Measurements from ENCODE around the gene GFRA1.

Gene GFRA1

GRCh38 chr10:116207690-116208089 lies 65.3 kb downstream of the GFRA1 start:
- DNase-seq (ENCODE audit: extremely low spot score, insufficient read length, low read depth) (no peak), FAIRE-seq (no peak)

DNA sequence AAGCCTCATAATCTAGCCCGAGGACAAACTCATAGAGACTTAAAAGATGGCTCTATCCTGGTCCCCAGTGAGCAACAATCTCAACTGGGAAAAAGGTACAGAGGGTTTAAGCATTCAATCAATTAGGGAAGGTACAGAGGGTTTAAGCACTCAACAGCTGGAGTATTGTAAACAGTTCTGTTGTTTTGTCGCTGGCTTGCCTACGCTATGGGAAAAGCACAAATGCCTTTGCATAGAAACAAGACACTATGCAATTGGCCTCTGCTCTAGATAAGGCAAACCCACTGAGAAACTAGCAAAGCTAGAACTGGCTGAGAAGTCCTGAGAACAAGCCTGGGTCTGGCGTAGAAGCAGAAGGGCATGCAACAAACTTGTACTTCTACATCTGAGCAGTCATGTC lies 69.3 kb downstream of the GFRA1 start:
- no peak for DNase-seq (ENCODE audit: extremely low spot score, insufficient read length, low read depth)
- no peak for FAIRE-seq

GRCh38 chr10:116201670-116202430 lies 71.2 kb downstream of the GFRA1 start:
- FAIRE-seq (no peak), DNase-seq (ENCODE audit: extremely low spot score, insufficient read length, low read depth) (no peak)

GRCh38 chr10:116201011-116201410 lies 72.0 kb downstream of the GFRA1 start:
- FAIRE-seq (no peak), DNase-seq (ENCODE audit: extremely low spot score, insufficient read length, low read depth) (no peak)

DNA sequence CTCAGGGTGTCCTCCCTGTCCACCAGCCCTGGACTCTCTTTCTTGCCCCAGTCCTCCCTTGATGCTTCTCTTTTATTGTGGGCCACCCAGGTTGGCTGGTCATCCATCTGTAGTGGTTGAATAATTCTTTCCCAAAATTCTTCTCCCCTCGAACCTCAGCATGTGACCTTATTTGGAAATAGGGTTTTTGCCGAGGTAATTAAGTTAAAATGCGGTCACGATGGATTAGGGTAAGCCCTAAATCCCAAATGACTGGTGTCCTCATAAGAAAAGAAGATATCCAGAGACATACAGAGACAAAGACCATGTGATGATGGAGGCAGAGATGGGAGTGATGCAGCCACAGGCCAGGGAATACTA lies 74.3 kb downstream of the GFRA1 start:
- DNase-seq (ENCODE audit: extremely low spot score, insufficient read length, low read depth) (no peak), FAIRE-seq (no peak)

DNA sequence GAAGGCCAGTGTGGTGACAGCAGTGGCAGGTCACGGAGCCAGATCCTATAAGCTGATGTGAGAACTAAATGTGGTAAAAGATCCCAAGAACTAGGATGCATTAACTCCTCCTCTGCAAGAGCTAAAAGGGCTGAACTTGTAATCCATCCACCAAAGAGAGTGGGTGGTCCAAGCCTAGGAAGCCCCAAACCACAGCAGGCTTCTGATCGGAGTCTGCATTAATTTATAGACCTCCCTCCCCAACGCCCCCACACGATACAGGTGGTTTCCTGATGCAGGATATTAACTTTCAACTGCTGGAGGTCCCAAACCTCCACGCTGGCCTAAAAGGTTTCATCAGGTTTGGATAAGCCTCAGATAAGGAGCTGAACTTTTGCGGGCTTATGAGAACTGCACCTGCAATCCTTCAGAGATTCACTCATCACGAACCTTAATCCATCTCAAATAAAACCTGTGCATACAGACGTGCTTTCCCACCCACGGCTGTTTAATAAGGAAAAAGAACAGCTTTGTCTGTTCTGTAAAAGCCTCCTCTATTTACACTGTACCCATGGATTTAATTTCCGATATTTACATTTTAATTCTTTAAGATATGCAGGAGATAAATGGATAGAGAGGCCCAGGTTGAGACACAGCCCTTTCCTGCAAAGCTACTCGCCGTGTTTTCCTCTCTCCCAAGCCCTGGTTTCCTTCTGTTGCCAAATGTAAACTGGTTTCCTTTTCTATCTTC lies 74.9 kb downstream of the GFRA1 start:
- FAIRE-seq (no peak), DNase-seq (ENCODE audit: extremely low spot score, insufficient read length, low read depth) (no peak)

- DNase-seq (ENCODE audit: extremely low spot score, insufficient read length, low read depth) (no peak), FAIRE-seq (no peak)
Measured at GRCh38 chr10:116195583-116195982, 77.4 kb downstream of the GFRA1 start.

- no peak for DNase-seq (ENCODE audit: extremely low spot score, insufficient read length, low read depth)
- FAIRE-seq: no peak
Measured at GRCh38 chr10:116195039-116195438, 78.0 kb downstream of the GFRA1 start.

- FAIRE-seq: no peak
Measured at GRCh38 chr10:116194061-116194460, 78.9 kb downstream of the GFRA1 start.

GRCh38 chr10:116190883-116191282 lies 82.1 kb downstream of the GFRA1 start:
- FAIRE-seq (no peak), DNase-seq (ENCODE audit: extremely low spot score, insufficient read length, low read depth) (no peak)

More at GRCh38 chr10:116194061-116194460, 78.9 kb downstream of the GFRA1 start:
- no peak for DNase-seq (ENCODE audit: extremely low spot score, insufficient read length, low read depth)

DNA sequence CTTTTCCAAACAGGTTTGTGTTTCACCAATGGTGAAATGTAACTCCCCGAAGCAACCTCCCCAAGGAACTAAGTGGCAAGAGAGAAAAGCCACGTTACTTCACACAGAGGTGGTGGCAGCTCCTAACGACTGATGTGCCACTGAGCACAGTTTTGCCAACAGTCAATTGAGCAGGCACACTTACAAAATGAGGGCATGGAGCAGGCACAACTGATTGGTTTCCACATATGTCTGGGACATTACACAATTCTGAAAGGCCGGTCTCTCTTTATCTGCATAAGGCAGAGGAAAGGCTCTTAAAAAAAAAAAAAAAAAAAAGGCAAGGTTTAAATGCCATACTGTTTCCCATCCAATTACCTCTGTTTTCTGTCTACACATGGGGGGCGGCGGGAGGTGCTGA lies 86.7 kb downstream of the GFRA1 start:
- FAIRE-seq: no peak
- DNase-seq (ENCODE audit: extremely low spot score, insufficient read length, low read depth): no peak

DNA sequence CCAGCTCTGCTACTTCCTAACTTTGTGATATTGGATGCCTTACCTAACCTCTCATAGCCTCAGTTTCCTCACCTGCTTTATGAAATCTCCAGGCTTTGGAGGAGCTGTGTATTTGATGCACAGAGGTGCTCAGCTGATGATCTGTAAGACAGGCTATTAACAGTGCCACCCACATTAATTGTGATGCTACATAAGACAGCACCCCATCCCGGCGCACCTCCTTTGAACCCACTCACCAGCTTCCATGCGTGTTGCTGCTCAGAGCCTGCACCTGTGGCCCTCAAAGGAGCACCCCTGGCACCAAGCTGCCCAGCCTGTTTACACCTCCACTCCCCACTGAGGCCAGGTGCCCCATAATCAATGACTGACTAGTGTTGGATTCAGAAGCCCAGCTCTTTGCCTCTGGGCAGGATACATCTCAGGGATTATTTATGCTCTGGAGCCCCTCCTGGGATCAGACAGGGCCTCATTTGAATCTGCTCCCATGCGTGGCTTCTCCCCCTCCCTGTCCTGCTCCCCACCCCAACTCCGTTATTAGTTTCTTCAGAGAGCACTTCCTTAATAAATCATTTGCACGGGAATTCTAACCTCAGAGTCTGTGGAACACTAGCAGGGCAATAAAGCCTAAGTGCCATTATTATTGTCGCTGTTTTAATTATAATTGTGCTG lies 87.7 kb downstream of the GFRA1 start:
- no peak for FAIRE-seq
- DNase-seq (ENCODE audit: extremely low spot score, insufficient read length, low read depth): no peak

- FAIRE-seq: no peak
- DNase-seq (ENCODE audit: extremely low spot score, insufficient read length, low read depth): no peak
Measured at GRCh38 chr10:116184512-116184794, 88.6 kb downstream of the GFRA1 start.

- FAIRE-seq (no peak), DNase-seq (ENCODE audit: extremely low spot score, insufficient read length, low read depth) (no peak)
Measured at GRCh38 chr10:116183733-116184511, 89.1 kb downstream of the GFRA1 start.

- FAIRE-seq: no peak
- no peak for DNase-seq (ENCODE audit: extremely low spot score, insufficient read length, low read depth)
Measured at GRCh38 chr10:116182426-116182825, 90.6 kb downstream of the GFRA1 start.

GRCh38 chr10:116178086-116178605 lies 94.9 kb downstream of the GFRA1 start:
- DNase-seq (ENCODE audit: extremely low spot score, insufficient read length, low read depth) (no peak), FAIRE-seq (no peak)

GRCh38 chr10:116175231-116175630 lies 97.8 kb downstream of the GFRA1 start:
- FAIRE-seq (no peak), DNase-seq (ENCODE audit: extremely low spot score, insufficient read length, low read depth) (no peak)

DNA sequence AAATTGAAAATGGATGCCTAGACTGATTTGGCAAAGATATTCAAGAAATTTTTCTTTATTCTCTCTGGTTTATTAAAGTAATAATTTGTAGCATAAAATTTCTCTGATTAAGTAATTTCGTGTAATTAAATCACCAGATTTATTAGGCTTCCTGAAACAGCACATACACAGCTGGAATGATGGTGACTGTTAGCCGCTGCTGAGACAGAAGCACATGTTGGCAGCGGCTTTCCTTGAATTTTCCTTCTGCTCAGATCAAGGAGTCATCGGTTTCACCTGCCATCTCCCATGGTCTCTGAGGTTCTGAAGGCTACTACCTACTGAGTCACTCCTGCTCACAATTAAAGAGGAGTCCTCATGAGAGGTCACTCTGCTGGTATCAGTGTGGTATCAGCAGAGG lies 101.5 kb downstream of the GFRA1 start:
- no peak for DNase-seq (ENCODE audit: extremely low spot score, insufficient read length, low read depth)
- FAIRE-seq: no peak

- DNase-seq (ENCODE audit: extremely low spot score, insufficient read length, low read depth) (no peak), FAIRE-seq (no peak)
Measured at GRCh38 chr10:116170815-116171250, 102.2 kb downstream of the GFRA1 start.

DNA sequence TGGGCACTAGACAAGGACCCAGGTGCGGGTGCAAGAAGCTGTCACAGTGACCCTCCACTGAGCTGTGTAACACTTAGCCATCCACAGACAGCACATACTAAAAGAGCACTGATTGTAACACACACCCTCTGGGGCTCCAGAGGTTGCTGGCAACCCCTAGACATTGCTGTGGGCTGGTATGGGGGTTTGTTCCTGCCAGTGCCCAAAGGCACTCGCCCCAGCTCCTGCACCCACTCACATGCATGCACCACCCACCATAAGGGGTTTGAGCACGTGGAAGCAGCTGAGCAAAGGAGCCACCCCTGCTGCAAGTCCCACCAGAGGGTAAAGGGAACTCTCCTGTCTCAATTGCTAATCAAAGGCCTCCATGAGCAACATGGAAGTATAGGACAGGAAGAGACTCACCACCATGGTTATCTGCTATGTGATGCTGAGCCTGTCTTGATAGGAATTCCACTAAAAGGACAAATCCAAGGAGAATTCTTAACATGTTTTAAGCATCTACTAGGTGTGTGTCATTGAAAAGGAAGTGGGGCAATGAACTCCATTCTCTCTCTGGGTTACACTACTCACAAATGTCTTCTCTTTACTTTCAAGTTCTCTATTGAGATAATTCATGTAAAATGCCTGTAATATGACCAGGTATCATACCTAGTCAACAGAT lies 103.1 kb downstream of the GFRA1 start:
- no peak for FAIRE-seq

More for the DNA sequence above, 103.1 kb downstream of the GFRA1 start:
- DNase-seq (ENCODE audit: extremely low spot score, insufficient read length, low read depth): no peak

All from GM18507 (cell line).